ENCODE data around the gene CCNYL1.
"Not testable (repeated sequence)": the region's sequence is repeated elsewhere in the genome, so short reads cannot be mapped to it uniquely, and the experiment has no call there.

The CCNYL1 gene

DNA sequence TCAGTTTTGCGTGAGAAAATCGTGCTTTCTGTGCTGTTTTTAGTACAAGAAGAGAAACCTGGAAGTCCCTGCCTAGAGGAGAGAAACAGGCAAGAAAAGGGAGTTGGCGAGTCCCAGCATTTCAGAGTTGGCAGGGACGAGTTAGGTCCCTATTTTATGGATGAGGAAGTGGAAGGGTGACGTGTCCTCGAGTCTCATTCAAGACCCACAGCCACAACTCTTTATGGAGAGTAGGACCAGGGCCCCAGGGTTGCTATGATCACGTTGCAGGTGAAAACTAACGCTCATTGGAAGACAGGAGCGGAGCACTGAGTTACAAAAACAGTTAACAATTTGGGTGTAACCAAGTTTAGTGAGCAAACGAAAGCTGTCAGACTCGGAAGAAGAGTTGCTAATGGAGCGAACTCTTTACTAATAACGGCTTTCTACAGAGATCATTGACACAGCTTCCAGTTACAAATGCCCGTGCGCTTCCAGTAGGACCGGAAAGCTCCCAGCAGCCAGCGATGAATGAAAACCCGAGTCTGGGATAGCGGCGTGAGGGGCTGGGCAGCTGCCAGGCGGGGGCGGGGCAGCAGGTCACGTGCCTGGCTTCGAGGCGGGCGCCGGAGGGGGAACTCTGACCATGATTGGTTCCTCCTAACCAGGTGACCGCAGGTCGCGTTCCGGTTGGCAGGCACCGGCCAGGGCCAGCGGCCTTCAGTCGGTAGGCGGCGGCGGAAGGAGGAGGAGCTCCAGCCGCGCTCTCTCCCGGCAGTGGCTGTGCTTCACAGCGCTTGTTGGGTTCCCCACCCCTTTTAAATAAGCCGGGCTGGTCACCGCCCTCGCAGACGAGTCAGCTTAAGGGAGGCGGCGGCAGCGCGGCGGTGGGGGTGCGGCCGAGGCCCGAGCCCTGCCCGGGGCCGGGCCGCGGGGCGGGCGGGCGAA is at the start of gene CCNYL1:
CCNYL1 (plus strand) TSS at position 827 of the 927 bp plus-strand sequence. CDS start 257 bp downstream, outside the sequence.
- DNase-seq (ENCODE audit: low read depth in 2 of 2), result peak; percentile 95 to 96

DNA sequence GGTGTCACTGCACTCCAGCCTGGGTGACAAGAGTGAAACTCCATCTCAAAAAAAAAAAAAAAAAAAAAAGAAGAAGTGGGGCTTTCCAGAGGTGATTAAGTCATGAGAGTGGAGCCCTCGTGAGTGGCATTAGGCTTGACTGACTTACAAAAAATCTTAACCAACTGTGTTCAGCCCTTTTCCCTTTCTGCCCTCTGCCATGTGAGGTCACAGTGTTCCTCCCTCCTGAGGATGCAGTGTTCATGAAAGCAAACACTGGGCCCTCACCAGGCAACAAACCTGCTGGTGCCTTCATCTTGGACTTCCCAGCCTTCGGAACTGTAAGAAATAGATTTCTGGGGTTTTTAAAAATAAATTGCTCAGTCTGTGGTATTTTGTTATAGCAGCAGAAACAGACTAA is 49.2 kb upstream of the CCNYL1 start:
- no peak for DNase-seq (ENCODE audit: low read depth in 2 of 2)

DNA sequence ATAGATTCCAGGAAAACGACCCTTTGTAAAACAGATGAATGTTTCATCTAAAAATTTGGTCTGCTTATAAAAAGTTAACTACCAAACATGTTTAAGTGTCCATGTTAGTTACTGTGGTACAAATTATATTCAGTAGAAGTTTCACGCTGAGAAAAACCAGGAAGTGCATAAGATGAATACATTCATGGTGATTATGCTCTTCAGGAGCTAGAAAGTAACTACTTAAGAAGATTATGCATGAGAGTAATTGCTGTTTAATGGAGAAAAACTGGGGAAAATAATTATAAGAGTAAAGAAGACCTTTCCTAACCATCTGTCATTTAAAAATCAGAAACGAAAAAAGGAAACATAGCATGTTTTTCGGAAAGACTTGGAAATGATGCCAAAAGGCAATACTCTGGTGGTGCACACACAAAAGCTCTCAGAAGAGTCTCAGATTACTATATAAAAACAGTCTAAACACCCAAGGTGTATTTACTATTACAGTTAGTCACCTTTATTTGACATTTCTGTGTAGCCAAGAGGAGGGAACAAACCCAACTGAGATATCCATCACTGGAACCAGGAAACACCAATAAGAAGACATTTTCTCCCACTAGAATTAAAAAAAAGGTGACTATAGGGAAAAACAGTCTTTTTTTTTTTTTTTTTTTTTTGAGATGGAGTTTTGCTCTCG is 47.4 kb upstream of the CCNYL1 start:
- DNase-seq (ENCODE audit: low read depth in 2 of 2), result no peak

DNA sequence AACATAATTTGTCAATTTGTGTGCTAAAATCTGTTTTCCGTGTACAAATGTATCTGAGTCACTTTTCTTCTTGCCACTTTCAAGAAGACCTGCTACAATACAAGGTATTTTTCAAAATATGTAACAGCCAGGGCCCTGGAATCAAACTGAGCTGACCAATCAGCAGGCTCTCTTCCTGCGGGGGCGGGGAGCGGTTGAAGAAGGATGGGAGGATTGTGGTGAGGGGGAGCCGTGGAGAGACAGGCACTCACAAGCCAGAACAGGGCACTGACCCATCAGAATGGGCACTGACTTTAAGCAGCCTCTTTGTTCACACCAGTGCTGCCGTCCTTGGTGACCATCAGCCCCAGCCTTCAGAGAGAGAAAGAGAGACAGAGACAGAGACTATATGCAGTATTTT is 40.6 kb upstream of the CCNYL1 start:
- no peak for DNase-seq (ENCODE audit: low read depth in 2 of 2)

DNA sequence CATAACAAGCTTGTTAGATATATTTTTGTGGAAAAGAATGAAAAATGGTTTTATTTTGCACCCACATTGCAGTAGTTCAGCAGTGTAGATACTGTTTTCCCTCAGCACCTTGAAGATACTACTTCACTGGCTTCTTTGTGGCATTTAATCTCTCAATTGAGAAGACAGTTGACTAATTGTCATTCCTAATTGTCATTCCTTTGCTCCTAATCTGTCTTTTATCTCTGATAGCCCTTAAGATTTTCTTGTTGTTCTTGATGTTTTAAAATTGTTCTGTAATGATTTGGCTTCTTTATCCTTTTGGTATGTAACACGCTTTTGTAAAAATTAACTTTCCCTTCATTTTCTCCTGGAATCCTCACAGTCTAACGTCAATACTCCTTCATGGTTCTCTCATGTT is 38.0 kb upstream of the CCNYL1 start:
- no peak for DNase-seq (ENCODE audit: low read depth in 2 of 2)

DNA sequence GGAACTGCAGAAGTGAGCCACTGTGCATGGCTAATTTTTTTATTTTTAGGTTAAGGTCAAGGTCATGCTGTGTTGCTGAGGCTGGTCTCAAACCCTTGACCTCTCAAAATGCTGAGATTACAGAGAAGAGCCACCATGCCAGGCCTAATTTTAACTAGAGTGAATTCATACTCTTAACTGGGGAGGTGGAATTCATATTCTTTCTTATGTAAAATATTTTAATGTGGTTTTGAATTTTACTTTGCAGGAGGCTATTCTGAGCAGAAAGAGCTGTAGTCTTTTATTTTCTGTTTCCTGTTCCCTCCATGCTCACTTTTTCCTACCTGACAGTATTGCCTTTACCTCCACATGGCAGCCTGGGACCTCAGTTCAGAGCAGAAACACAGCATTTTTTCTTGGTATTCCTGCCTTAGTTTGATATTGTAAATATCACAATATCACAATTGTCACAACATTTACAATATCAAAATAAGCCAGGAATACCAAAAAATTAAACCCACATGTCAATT is 37.1 kb upstream of the CCNYL1 start:
- DNase-seq (ENCODE audit: low read depth in 2 of 2), result no peak

DNA sequence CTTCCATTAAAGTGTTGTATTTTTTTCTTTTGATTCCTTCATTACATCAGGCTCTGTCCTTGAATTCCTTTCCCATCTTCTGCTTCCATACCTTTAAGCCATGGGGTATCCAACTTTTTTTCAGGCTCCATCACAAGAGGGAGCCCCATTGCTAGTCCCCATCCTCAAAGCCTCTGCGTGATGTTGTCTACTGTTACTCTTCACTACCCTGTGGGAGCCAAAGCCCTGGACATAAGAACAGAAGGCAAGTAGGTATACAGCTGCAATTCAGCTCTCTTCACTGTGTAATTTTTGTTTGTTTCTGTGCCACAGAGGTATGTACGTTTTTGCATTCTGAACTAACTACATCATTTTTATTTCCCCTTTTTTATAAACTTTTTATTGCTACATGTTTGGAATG is 36.6 kb upstream of the CCNYL1 start:
- no peak for DNase-seq (ENCODE audit: low read depth in 2 of 2)

DNA sequence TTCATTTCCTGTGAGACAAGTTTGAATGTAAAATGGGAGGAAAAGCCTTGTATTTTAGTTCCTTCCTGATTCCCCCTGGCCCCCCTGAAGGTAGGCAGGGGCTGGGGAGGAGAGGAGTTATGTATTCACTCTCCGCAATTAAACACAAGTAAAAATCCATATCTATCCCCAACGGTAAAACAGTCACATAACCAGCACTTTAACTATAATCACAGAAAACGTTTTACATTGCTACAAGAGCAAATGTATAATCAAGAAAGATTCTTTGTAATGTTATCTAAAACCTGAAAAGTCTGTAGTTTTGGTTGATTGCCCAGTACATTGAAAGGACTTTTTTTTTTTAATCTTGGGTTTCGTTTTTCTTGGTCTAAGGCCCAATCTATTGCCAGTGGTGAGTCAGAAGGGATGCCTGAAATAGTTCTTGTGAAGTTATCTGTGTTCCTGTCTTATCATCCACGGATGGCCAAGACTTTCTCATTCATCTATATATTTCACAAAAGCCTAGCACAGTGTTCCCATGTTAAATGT is 34.5 kb upstream of the CCNYL1 start:
- no peak for DNase-seq (ENCODE audit: low read depth in 2 of 2)

DNA sequence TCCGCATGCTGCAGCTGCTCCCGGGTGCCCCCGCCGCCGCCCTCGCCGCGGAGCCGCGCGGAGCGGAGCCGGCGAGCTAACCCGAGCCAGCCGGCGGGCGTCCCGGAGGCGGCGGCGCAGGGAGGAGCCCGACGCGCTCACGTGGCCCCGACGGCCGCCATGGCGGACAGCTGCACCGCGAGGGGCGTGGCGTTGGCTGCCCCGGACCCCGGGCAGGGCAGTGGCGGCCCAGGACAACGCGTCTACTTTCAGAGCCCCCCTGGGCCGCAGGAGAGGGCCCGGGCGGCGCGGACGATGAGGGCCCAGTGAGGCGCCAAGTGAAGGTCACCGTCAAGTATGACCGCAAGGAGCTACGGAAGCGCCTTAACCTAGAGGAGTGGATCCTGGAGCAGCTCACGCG is 30.0 kb upstream of the CCNYL1 start:
- DNase-seq (ENCODE audit: low read depth in 2 of 2), result no peak

DNA sequence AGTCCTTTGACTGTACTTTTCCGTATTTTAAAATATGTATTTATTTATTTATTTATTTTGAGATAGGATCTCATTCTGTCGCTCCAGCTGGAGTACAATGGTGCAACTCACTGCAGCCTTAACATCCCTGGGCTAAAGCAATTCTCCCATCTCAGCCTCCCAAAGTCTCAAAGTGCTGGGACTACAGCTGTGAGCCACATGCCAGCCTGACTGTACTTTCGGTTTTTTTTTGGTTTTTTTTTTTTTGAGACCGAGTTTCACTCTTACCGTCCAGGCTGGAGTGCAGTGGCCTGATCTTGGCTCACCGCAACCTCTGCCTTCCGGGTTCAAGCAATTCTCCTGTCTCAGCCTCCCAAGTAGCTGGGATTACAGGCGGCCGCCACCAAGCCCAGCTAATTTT is 28.9 kb upstream of the CCNYL1 start:
- no peak for DNase-seq (ENCODE audit: low read depth in 2 of 2)

DNA sequence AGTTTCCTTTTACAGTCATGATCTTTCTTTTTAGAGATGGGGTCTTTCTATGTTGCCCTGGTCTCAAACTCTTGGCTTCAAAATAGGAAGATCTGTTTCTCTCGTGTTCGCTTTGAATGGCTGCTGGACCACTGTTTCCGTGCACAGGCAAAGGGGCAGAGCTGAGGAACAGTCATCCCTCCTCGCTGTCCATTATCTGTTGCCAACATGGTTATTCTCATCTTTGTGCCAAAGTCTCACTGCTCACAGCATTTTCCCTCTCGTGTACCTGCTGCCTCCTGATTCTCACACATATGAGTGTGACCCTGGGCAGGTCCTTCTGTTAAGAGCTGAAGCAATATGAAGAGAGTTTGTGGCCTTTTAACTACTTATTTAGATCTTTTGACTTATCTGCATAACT is 28.0 kb upstream of the CCNYL1 start:
- no peak for DNase-seq (ENCODE audit: low read depth in 2 of 2)

DNA sequence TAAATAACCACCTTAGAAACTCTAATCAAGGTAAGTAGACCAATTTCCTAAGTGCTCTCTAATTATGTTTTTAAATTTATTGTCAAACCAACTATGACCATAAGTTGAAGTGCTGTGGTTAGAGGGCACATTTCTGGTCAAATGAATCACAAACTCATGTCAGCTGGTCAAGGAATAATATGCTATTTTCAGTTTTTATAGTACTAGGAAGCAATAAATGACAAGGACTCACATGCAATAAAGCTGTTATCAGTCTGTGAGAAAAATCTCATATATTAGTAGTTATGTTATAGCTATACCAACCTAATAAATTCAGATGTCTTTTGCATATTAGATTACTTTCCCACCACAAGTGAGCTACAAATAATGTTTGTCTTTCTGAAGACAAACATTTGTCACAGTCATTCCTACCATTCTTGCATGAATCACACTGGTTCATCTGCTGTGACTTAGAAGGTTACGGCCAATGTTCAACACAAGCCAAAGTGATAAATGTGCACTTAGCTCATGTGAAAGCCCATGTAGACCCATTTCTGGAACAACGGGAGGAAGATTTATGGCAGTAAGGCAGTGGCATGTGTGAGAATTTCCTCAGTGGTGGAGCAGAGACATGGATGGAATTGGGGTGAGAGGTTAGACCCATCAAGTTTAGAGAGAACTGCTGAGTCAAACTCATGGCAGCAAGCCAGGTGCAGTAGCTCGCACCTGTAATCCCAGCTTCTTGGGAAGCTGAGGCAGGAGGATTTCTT is 27.4 kb upstream of the CCNYL1 start:
- no peak for DNase-seq (ENCODE audit: low read depth in 2 of 2)

DNA sequence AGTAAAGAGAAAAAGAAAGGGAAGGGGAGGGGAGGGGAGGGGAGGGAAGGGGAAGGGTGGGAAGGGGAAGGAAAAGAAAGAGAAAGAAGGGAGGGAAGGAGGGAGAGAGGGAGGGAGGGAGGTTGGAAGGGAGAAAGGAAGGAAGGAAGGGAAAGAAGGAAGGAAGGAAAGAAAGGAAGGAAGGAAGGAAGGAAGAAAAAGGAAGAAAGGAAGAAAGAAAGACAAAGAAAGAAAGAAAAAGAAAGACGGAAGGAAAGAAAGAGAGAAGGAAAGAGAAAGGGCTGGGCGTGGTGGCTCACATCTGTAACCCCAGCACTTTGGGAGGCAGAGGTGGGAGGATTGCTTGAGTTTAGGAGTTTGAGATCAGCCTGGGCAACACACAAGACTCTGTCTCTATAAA is 24.6 kb upstream of the CCNYL1 start:
- no peak for DNase-seq (ENCODE audit: low read depth in 2 of 2)

DNA sequence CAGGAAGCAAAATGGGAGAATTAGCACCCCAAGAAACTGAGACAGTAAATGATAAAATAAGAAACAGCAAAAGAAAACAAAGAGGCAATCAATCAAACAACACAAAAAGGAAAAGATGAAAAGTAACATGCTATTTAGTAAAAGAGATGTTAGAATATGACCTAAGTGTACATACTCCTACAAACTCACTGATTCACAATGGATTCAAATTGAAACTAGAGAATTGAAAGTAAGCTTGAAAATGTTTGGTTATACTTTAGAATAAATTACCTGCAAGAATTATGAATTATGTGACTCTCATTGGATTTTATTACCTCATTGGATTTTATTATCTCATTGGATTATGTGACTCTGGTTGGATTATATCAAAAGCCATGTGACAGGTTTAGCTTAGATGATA is 22.8 kb upstream of the CCNYL1 start:
- DNase-seq (ENCODE audit: low read depth in 2 of 2), result no peak

DNA sequence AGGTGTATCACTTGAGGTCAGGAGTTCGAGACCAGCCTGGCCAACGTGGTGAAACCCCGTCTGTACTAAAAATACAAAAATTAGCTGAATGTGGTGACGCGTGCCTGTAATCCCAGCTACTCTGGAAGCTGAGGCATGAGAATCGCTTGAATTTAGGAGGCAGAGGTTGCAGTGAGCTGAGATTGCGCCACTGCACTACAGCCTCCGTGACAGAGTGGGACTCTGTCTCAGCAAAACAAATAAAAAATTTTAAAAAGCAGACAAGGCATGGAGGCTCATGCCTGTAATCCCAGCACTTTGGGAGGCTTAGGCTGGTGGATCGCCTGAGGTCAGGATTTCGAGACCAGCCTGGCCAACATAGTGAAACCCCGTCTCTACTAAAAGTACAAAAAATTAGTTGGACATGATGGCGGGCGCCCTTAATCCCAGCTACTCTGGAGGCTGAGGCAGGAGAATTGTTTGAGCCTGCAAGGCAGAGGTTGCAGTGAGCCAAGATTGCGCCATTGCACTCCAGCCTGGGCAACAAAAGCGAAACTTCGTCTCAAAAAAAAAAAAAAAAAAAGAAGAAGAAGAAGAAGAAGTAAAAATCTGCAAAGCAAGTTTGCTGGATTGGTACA is 20.5 kb upstream of the CCNYL1 start:
- DNase-seq (ENCODE audit: low read depth in 2 of 2), result not testable (repeated sequence)

DNA sequence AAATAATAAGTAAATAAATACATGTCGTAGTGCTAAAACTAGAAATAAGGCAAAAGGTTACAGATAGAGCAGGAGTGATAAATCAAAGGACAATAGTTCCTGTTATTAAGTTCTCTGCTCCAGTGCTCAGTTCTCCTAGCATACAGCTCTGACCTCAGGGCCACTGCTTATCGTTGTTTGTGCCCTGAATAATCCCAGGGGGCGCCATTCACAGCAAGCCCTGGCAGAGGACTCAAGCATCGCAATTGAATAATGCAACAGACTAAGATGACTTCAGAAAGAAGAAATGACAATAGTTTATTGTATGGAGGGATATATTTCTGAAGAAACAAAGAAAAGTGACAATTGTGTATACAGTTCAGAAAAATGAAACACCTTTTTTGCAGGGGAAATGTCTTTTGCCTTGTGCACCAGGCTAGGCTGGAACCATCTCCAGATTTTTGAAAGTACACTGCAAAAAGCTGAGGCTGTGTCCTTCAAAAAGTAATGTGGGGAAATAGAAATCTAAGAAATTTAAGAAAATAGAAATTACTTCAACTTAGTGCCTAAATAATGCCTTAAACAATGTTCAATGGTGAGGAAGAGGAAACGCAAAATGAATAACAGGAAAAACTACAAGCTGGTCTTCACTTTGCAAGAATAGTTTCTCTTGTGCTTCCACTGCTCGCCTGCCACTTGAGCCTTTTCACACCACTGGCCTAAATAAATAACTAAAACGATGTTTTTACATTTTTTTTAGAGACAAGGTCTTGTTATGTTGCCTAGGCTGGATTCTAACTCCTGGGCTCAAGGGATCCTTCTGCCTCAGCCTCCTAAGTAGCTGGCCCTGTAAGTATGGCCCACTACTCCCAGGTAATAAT is 19.0 kb upstream of the CCNYL1 start:
- DNase-seq (ENCODE audit: low read depth in 2 of 2), result peak in 1 of 2 donors; percentile 19

DNA sequence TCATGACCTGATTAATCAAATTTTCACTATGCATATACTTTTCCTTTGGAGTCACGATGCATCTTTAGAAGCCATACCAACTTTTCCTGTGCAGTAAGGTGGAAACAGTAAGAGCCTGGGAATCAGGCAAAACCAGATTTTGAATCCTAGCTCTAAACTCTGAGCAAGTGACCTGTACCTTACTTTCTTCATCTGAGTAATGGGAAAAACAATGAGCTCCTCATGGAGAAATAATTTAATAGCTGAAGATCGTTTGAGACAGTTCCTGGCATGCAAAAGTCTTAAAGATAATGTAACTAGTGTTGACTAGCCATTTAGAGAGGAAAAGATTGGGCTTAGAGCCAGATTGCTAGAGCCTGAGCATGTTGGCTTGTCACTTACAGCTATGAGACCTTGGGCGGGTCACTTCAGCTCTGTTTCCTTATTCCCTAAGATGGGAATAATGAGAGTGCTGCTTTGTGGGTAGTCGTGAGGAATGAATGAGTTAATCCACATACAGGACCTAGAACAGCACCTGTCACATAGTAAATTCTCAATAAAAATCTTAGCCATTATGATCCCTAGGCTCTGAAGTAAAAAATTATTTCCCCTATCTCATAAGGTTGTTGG is 17.7 kb upstream of the CCNYL1 start:
- DNase-seq (ENCODE audit: low read depth in 2 of 2), result no peak

DNA sequence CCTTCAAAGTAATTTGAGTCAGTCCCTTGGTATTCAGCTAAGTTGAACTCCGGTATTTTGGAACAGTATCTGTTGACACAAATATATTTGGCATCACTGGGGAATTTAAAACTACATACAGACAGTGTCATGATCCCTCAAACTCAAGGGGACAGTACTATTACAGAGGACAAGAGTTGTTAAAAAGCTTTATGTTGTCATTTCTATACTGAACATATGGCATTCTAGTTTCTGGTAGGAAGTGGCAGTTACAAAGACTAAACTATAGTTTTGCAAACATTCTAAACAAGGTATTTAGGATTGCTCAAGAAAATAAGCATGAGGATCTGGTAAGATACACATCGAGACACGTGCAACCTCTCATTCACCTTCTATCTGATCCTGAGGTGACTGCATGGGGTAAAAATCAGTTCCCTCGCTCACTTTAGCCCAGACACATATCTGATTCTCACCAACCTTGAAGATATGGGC is 16.6 kb upstream of the CCNYL1 start:
- DNase-seq (ENCODE audit: low read depth in 2 of 2), result no peak

DNA sequence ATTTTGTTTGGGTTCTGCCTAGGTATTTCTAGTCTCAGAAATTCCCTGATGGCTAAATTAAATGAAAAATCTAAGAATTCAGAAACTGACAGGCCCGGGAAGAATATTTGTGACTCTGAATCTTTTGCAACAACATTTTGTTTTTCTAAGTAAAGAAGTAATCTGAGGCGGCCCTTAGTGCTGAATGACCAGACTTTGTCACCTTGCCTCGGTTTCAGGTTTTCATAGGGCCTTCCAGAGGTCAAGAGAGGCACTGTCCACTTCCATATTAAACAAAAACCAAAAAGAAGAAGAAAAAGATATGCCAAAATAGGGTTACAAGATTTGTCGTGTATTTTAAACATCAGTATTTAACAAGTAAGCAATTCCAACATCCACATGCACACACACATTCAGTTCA is 16.1 kb upstream of the CCNYL1 start:
- no peak for DNase-seq (ENCODE audit: low read depth in 2 of 2)

DNA sequence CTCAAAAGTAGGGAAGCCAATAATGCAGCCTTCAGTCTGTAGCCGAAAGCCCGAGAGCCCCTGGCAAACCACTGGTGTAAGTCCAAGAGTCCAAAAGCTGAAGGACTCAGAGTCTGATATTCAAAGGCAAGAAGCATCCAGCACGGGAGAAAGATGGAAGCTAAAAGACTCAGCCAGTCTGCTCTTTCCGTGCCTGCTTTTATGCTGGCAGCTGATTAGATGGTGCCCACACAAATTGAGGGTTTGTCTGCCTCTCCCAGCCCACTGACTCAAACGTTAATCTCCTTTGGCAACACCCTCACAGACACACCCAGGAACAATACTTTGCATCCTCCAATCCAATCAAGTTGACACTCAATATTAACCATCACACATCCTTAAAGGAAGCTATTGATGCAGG is 14.5 kb upstream of the CCNYL1 start:
- DNase-seq (ENCODE audit: low read depth in 2 of 2), result not testable (repeated sequence)

Measured in stimulated activated CD8-positive, alpha-beta memory T cell treated with anti-CD3 and anti-CD28 coated beads, Interleukin-7, amount 100 ng/mL, for 1 hour (primary cell).